Measurements from ENCODE around the gene FANCI.

Gene FANCI

DNA sequence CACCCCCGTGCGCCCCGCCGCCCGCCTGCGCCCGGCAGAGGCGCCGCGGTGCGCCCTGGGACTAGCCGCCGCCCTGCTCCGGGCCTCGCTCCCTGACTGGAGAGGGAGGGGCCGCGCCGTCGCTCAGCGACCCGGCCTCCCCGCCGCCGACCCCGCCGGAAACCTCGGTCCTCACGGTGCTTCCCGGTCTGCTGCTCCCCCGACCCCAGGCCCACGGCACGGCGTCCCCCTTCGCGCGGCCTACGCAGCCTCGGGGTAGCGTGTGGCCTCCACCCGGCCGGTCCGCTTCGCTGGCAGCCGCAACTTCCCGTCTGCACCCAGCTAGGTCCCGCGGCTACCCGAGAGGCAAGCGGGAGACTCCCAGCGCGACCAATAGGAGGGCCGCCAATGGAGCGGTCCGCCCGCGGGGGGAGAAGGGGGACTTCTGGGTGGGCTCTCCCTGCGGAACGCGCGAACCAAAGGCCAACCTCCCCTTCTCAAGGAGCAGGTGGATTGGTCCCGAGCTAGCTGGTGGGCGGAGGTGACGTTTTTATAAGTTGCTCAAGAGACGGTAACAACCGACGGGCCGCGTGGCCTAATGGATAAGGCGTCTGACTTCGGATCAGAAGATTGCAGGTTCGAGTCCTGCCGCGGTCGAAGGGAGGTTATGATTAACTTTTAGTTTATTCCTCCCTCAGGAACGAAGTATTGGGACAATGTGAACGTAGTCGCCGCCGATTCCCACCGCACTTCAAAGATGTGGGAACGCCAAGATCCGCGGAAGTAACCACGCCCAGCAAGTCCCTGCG, 90.9 kb downstream of the FANCI start, which contains the start of gene POLG:
TSS of gene POLG (minus strand) at position 315 of the 788 bp plus-strand sequence. CDS start 1,070 bp downstream, outside the sequence.
- DNase-seq, result peak; percentile 99

DNA sequence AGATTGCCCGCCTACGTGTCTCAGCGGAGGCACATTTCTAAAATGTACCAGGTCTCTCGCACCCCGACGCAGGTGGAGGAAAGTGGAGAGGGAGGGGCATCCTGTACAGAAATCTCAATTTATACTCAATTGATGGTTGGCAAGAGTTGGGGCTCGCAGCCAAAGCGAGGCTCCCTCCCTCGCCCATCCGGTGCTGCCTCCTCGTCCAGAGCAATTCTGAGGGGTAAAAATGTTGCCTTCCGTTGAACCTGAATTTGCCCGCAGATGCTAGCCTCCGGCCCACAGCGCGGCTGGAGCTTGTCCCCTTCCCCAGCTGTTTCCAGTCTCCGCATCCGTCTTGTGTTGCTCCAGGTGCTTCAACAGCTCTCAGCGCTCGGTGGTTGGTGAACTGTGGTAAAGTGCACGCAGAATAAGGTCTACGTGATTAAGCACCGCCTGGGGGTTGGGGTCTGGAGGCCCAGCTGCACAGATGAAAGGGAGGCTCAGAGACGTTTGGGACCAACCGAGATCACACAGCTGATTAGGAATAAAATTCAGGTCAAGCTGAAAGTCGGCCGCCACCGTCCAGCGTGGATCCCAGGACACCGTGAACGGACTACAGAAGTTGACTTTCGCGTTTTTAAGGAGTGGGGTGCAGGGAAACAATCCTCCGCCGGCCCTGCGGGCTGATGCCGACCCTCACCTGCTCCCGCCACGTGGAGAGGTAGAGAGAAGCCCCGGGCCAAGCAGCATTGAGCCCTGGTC, 91.7 kb downstream of the FANCI start:
- DNase-seq, result peak; percentile 49

DNA sequence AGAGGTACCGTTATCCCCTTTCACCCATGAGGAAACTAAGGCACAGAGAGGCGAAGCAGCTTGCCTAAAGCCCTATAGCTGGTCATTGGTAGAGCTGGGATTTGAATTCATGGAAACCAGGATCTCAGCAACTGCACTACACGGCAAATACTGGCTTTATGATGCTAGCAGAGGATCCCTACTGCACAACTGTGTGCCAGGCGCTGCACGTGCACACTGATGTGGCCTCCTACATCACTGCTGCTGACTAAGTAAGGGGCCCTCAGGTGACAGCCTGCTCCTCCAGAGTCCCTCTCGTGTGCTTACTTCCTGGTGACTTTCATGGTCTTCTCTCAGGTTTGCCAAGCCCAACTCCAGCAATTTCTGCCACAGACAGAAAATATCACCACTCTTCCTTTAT, 94.3 kb downstream of the FANCI start:
- no peak for DNase-seq

GRCh38 chr15:89340573-89340972, 96.8 kb downstream of the FANCI start:
- no peak for DNase-seq

DNA sequence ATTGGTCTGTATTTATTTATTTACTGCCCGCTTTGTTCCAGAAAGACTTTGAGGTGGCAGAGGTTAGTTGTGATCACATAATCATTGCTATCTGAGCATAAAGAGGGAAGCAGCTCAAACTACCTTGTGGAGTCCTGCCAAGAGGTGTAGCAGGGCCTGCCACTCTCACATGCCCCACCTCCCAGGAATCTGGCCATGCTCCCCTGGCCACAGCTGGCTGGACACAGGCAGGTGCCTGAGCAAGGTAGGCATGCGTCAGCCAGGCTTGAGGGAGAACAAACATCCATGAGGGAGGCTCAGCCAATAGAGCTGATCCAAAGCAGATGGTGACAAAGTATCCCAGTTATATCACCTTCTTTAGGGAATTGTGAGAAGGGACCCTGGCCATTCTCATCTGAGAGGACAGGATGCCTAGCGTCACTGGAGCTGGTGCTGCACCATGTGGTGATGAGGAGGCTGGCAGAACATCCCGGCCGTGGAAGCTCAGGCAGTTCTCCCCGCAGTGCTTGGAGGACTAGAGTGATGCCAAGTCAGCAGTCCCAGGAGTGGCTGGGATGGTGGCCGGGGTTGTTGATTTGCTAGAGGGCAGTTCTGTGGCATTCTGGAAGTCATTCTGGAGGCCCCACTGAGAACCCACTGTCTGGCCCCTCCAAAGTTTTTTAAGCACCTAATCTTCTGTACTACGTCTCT, 97.7 kb downstream of the FANCI start:
- DNase-seq, result no peak

GRCh38 chr15:89342840-89343239, 99.1 kb downstream of the FANCI start:
- DNase-seq, result no peak

GRCh38 chr15:89345248-89345647, 101.5 kb downstream of the FANCI start:
- DNase-seq, result no peak

DNA sequence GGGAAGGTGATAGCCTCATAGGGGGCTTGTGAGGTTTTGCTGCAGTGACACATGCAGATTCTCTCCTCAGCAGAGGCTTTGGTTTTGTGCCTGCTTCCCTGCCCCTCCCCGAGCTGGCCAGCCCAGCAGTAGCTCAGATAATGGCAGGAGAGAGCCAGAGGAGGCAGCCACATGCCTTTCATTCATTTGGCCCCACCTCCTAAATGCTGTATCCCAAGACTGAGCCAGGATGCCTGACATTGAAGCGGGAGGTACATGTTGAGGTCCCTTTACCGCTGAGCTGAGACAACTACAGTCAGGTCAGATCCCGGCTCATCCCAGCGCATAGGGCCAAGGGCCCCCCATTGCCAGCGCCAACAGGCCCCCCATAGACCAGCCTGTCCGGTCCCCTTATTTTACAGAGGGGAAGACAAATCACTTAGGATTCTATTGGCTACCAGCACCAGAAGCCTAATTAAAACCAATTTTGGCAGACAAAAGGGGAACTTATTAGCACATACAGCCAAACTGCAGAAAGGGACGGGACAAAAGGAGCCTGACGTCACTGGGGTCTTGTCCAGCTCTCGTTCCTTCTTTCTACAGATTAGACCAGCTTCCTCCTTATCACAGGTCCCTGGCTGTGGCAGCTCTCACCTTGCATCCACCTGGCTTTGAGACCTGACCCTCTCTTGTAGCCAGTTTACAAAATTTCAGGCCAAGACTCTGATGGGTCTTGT, 102.9 kb downstream of the FANCI start:
- no peak for DNase-seq

DNA sequence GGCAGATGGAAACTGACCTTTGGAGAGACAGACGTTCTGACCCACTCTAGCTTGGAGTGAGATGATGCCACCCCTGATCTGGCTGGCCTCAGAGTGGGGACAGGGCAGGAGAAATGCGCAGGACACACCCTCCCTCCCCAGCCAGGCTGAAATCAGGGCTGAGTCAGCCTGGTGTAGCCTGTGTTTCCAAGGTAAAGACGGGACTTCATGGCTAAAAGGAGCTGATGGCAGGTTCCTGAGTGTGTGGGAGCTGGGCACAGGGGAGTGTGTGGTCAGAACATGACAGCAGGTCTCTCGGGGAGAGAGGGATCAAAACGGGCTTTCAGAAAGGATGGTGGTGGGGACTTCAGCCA, 105.4 kb downstream of the FANCI start:
- DNase-seq, result no peak

GRCh38 chr15:89352476-89352875, 108.7 kb downstream of the FANCI start:
- no peak for DNase-seq

DNA sequence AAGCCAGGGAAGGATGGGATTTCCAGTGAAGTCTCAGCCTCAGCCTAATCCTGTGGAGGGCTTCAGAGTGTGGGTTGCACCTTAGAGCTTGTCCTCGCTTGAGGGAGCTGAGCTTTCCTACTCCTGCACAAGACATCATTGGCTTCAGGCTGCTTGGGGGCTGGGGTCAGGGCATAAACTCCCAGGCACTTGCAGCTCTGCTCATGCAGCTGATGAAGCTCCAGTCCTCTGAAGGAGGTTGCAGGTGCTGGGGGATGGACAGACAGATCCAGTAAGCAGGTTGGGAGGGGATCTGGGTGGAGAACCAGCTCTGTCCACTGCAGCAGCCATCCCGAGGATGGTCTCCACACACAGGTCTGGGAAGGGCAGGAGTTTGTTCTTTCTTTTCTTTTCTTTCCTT, 110.2 kb downstream of the FANCI start:
- DNase-seq, result no peak

GRCh38 chr15:89356634-89357298, 113.0 kb downstream of the FANCI start:
- no peak for DNase-seq

- no peak for DNase-seq
These were observed 114.6 kb downstream of the FANCI start for GRCh38 chr15:89358435-89358754.

DNA sequence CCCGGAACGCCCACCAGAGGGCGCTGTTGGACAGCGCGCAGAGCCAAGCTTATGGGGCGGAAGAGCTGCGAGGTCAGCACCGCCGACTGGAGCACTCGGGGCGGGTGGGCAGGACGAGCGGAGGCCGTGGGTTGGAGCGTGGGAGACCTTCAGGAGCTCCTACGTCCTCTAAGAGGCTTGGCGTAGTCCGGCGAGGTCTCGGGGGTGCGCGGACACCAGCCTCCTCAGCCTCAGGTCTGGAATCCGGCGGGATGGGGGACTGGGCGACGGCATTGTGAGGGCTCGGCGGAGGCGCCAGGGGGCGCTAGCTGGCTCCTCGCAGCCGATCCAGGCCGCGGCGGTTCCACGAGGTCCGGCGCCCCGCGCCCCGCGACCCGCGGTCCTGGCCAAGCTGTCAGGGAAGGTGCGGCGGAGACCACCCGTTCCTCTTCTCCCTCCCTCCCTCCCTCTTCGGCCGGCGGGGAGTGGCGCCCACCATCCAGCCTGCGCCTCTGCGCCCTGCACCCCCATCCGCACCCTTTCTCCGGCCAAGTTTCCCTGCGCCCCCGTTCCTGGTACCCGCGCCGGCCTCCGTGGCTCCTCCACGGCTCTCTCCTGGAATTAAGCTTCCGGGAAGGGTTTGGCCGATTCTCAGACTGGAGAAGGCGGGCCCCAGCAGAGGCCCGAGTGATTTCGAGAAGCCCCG, 115.1 kb downstream of the FANCI start:
- peak; percentile 85 for DNase-seq

DNA sequence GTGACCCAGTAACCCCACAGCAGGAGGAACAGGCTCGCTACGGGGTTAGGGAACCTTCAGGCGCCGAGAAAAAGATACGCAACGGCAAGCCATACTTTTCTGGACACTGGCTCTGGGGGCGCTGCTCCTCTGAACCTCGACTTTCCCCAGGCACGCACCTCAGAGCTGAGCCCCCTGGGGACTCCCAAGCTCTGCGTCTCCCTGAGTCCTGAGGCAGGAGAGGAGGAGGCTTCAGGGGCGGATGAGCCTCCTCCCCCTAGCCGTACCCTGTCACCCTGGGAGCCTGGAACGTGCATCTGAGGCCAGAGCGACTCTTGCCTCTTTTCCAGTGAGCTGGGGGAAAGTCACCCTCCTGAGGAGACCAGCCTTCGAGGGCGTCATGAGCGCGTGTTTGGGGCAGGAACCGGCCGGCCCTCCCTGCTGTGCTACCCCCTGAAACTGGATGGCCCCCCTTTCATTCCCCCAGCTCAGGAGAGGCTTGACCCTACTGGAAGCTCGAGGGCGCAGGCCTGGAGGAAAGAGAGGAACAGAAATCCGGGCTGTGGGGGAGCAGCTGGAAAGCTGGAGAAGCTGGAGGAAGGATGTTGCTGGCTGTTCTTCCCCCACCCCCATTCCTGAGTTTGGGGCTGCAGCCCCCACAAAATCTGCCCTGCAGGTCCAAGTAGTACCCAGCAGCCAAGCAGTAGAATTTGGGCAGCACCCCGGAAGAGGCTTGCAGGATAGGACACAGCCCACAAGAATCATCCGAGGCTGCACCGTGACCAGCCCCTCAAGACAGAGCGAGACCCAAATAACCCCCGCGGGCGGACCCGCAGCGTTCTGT, 115.9 kb downstream of the FANCI start:
- DNase-seq, result no peak

- no peak for DNase-seq
These were observed 116.7 kb downstream of the FANCI start for GRCh38 chr15:89360294-89360971.

GRCh38 chr15:89361451-89362202, 117.8 kb downstream of the FANCI start:
- DNase-seq, result peak; percentile 61

GRCh38 chr15:89362203-89363101, 118.7 kb downstream of the FANCI start:
- no peak for DNase-seq

DNA sequence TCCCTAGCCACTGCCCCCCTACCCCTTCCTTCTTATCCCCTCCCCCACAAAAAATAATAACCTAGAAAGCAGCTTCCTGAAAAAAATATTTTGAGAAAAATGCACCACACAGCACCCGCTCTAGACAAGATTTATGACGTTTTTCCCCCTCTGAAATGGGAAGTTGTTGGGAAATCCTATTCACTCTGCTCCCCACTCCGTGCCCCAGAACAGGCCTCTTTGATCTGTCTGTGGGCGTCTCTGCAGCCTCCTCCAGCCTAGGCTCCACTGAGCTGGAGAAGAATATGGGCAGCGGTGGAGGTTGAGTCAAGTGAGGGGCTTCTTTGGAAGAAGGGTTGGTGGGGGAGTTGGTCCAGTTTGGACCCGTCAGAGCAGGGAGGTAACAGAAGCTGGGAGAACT, 119.4 kb downstream of the FANCI start:
- DNase-seq, result no peak
